Measurements from ENCODE around the gene CCDC90B. TPM values are rescaled to one million over a fixed set of nuclear protein-coding genes. Genes with fewer than 3 reads are reported as not detected.

Gene CCDC90B
- total RNA-seq, 4 donors from 2014 or later: 20.6 to 34.1 (median 25.2) TPM

- no peak overlapping the region for H3K4me3 ChIP-seq
- H3K27ac ChIP-seq: no peak overlapping the region
- no peaks in the 10 kb centered on the region for H3K9me3 ChIP-seq
- no peaks in the 10 kb centered on the region for H3K27me3 ChIP-seq
- WGBS: 89% methylated on average over 3 of the region's 3 CpGs
- TF ChIP-seq EP300 (IDR thresholded peaks at IDR 0.05) (no peak), POLR2A (IDR thresholded peaks at IDR 0.05) (no peak), POLR2AphosphoS5 (IDR thresholded peaks at IDR 0.05) (no peak), CTCF (IDR thresholded peaks at IDR 0.05) (no peak)
- DNase-seq (ENCODE audit: low spot score in 2 of 2): no peak
- peaks cover 31% of the 10 kb centered on the region for H3K36me3 ChIP-seq
- no peaks in the 10 kb centered on the region for H3K4me1 ChIP-seq
Measured at GRCh38 chr11:83257761-83258168, 28.4 kb downstream of the CCDC90B start.

DNA sequence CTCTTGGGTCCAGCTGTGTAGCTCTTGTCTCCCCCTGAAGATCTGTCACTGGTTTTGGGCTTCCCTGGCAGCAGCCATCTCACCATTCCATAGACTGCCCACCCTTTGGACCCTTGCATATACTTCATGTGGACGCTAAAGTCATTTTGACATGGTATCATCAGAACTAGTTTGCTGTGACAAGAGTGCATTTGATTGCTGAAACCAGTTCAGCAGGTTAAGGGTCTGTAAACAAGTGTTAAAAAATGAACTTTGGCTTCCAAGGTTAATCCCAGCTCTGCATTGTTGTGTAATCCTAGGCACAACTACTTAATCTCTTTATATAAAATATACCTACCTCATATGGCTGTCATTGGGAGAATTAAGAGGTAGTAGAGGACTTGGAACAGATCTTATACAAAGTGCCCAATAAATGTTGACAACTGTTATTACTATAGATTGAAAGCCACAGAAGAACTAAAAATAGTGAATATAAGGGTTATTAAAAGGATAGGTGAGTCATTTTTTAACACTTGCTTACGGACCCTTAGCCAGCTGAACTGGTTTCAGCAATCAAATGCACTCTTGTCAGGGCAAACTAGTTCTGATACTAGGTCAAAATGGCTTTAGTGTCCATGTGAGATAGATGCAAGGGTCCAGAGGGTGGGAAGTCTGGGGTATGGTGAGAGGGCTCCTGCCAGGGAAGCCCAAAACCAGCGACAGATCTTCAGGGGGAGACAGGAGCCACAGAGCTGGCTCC lies 29.4 kb downstream of the CCDC90B start:
- 74% methylated on average over 3 of the region's 3 CpGs for WGBS
- TF ChIP-seq EP300 (IDR thresholded peaks at IDR 0.05) (no peak), CTCF (IDR thresholded peaks at IDR 0.05) (no peak), POLR2AphosphoS5 (IDR thresholded peaks at IDR 0.05) (no peak), POLR2A (IDR thresholded peaks at IDR 0.05) (no peak)
- DNase-seq (ENCODE audit: low spot score in 2 of 2): no peak
- Histone ChIP-seq H3K27me3 (no peaks in the 10 kb centered on the region), H3K4me1 (no peaks in the 10 kb centered on the region), H3K27ac (no peak overlapping the region), H3K9me3 (no peaks in the 10 kb centered on the region), H3K4me3 (no peak overlapping the region), H3K36me3 (peaks cover 31% of the 10 kb centered on the region)

DNA sequence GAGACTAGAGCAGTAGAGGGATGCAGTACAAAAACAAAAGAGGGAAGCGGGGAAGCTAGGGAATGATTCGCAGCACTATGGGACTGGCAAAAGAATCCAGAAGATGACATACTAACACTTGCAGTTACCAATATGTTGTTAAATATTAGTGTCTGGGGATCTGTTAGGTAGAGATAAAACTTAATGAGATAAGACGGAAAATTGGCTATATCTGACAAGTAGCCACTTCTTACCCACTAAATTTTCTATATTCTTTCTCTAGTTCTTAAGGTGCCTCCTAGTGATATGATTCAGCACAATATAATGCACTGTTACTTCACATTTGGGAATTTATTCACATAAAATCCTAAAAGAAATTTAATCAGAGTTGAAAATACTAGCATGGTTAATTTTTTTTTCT lies 30.8 kb downstream of the CCDC90B start:
- H3K4me3 ChIP-seq: no peak overlapping the region
- H3K9me3 ChIP-seq: no peaks in the 10 kb centered on the region
- WGBS: 95% methylated on average over 3 of the region's 3 CpGs
- no peaks in the 10 kb centered on the region for H3K4me1 ChIP-seq
- H3K27ac ChIP-seq: no peak overlapping the region
- TF ChIP-seq POLR2A (IDR thresholded peaks at IDR 0.05) (no peak), POLR2AphosphoS5 (IDR thresholded peaks at IDR 0.05) (no peak), CTCF (IDR thresholded peaks at IDR 0.05) (no peak), EP300 (IDR thresholded peaks at IDR 0.05) (no peak)
- peaks cover 23% of the 10 kb centered on the region for H3K36me3 ChIP-seq
- H3K27me3 ChIP-seq: no peaks in the 10 kb centered on the region
- no peak for DNase-seq (ENCODE audit: low spot score in 2 of 2)

GRCh38 chr11:83252941-83253340 lies 33.2 kb downstream of the CCDC90B start:
- Histone ChIP-seq H3K4me3 (no peak overlapping the region), H3K9me3 (no peaks in the 10 kb centered on the region), H3K27me3 (no peaks in the 10 kb centered on the region), H3K4me1 (no peaks in the 10 kb centered on the region), H3K27ac (no peak overlapping the region), H3K36me3 (peaks cover 3% of the 10 kb centered on the region)
- TF ChIP-seq EP300 (IDR thresholded peaks at IDR 0.05) (no peak), CTCF (IDR thresholded peaks at IDR 0.05) (no peak), POLR2AphosphoS5 (IDR thresholded peaks at IDR 0.05) (no peak), POLR2A (IDR thresholded peaks at IDR 0.05) (no peak)
- WGBS: 96% methylated on average over 2 of the region's 2 CpGs
- DNase-seq (ENCODE audit: low spot score in 2 of 2): no peak

- TF ChIP-seq POLR2AphosphoS5 (IDR thresholded peaks at IDR 0.05): no peak
- TF ChIP-seq EP300 (IDR thresholded peaks at IDR 0.05): no peak
- TF ChIP-seq CTCF (IDR thresholded peaks at IDR 0.05): no peak
- TF ChIP-seq POLR2A (IDR thresholded peaks at IDR 0.05): no peak
- no peaks in the 10 kb centered on the region for H3K36me3 ChIP-seq
- 97% methylated on average over 2 of the region's 2 CpGs for WGBS
- H3K27ac ChIP-seq: no peak overlapping the region
- H3K9me3 ChIP-seq: no peaks in the 10 kb centered on the region
- no peak overlapping the region for H3K4me3 ChIP-seq
- H3K4me1 ChIP-seq: no peaks in the 10 kb centered on the region
- no peaks in the 10 kb centered on the region for H3K27me3 ChIP-seq
- DNase-seq (ENCODE audit: low spot score in 2 of 2): no peak
Measured at GRCh38 chr11:83252266-83252665, 33.9 kb downstream of the CCDC90B start.
